Mucosa of descending colon (tissue), 3 donors: ENCODE data around the gene CDX1. TPM values are rescaled to one million over a fixed set of nuclear protein-coding genes. Genes with fewer than 3 reads are reported as not detected.

ENCODE experiments used
- ATAC-seq: fragments of 200-7000 bp; cut with Tn5 transposase; one replicate; pipeline ENCODE4 v1.9.1; 2020; ENCODE audit warnings: mild to moderate bottlenecking, moderate library complexity
- DNase-seq, 3 donors: peaks; one replicate each; pipeline ENCODE4 v3.0.0-alpha.2; 2020
- H3K36me3 ChIP-seq: fragments of 200-600 bp; one replicate; pipeline ENCODE4 v1.8.0; 2021; ENCODE audit warnings: low read depth, mild to moderate bottlenecking
- H3K4me1 ChIP-seq: fragments of 200-600 bp; one replicate; pipeline ENCODE4 v1.8.0; 2021; ENCODE audit warnings: low read depth, mild to moderate bottlenecking
- H3K4me3 ChIP-seq: fragments of 200-600 bp; one replicate; pipeline ENCODE4 v1.8.0; 2021; ENCODE audit warnings: mild to moderate bottlenecking
- H3K9me3 ChIP-seq: fragments of 200-600 bp; one replicate; pipeline ENCODE4 v1.8.0; 2021; ENCODE audit warnings: mild to moderate bottlenecking
- CTCF ChIP-seq: fragments of 200-600 bp; IDR thresholded peaks from one replicate; pipeline ENCODE4 v1.8.0; 2022; ENCODE audit warnings: antibody characterized with exemption, mild to moderate bottlenecking
- intact Hi-C, 2 donors: fragments of 100-400 bp; cut with DNase I in 1 of 2; cut with micrococcal nuclease in 1 of 2; formaldehyde crosslinking; loops; one replicate each; pipeline versions ENCODE4 v1.11.0 to v1.11.1; 2022; cut with DNase I, micrococcal nuclease
- total RNA-seq, 3 donors: library from RNA; stranded (reverse); fragmentation: NEBNext Ultra II Directional in 2 of 3; extraction: Animal tissue kit (Norgen Biotek cat#: 25700) in 2 of 3; gene quantifications; one replicate each; pipeline versions ENCODE4 v1.2.1 to v1.2.4, GENCODE V29; 2021 to 2023
- donor health status: DM: no; HTN: no; CAD: no; lungs with moderate emphysema.
- donor health status: DM: no; HTN: no; CAD: no.
- donor health status: DM: no; HTN: yes; CAD: no.

The CDX1 gene
- total RNA-seq, 3 donors from 2014 or later, result 140 to 306 (median 302) TPM

DNA sequence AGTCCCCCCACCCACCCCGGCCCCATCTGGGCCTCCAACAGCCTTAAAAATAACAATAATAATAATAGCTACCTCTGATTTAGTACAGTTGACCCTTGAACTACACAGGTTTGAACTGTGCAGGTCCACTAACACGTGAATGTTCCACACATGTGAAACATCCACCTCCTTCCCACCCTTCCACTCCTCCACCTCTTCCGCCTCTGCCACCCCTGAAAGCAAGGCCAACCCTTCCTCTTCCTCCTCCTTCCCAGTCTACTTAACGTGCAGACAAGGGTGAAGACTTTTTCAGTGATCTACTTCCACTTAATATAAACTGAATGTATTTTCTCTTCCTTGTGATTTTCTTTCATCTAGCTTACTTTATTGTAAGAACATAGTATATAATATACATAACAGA, 21.7 kb upstream of the CDX1 start:
- Histone ChIP-seq H3K9me3 (no peaks in the 10 kb centered on the region), H3K4me3 (no peak overlapping the region), H3K4me1 (peaks cover 3% of the 10 kb centered on the region), H3K36me3 (no peaks in the 10 kb centered on the region)
- ATAC-seq, result no peak
- no peak for TF ChIP-seq CTCF
- DNase-seq, result no peak
- intact Hi-C loops, result no loop called here

GRCh38 chr5:150146235-150146634, 20.3 kb upstream of the CDX1 start:
- no peaks in the 10 kb centered on the region for H3K36me3 ChIP-seq
- H3K4me3 ChIP-seq, result no peak overlapping the region
- intact Hi-C loops, result no loop called here
- DNase-seq (no peak), ATAC-seq (no peak)
- no peak for TF ChIP-seq CTCF
- no peaks in the 10 kb centered on the region for H3K9me3 ChIP-seq
- peaks cover 3% of the 10 kb centered on the region for H3K4me1 ChIP-seq

GRCh38 chr5:150146862-150147601, 19.5 kb upstream of the CDX1 start:
- Histone ChIP-seq H3K4me3 (no peak overlapping the region), H3K9me3 (no peaks in the 10 kb centered on the region), H3K36me3 (no peaks in the 10 kb centered on the region), H3K4me1 (peaks cover 3% of the 10 kb centered on the region)
- intact Hi-C loops, result no loop called here
- DNase-seq (no peak), ATAC-seq (no peak)
- TF ChIP-seq CTCF, result no peak

DNA sequence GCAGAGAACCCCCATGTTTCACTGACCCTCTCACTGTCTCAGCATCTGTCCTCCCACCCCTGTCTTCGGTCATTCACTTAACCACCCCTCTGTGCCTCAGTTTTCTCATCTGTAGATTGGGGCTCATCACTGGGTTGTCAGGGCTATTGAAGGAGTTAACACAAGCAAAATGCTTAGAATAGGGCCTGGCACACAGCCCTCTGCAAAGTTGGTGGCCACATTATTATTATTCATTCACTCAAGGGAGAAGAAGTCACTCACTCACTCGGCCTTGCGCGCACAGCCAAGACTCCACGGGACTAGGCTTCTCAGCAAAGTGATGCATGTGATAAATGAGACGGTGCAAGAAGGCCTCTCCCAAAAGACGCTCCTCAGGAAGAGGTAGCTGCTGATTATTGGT, 18.9 kb upstream of the CDX1 start:
- no peak overlapping the region for H3K4me3 ChIP-seq
- no peak for ATAC-seq
- H3K4me1 ChIP-seq, result peaks cover 3% of the 10 kb centered on the region
- intact Hi-C loops, result no loop called here
- no peak for DNase-seq
- H3K36me3 ChIP-seq, result no peaks in the 10 kb centered on the region
- no peaks in the 10 kb centered on the region for H3K9me3 ChIP-seq
- no peak for TF ChIP-seq CTCF

DNA sequence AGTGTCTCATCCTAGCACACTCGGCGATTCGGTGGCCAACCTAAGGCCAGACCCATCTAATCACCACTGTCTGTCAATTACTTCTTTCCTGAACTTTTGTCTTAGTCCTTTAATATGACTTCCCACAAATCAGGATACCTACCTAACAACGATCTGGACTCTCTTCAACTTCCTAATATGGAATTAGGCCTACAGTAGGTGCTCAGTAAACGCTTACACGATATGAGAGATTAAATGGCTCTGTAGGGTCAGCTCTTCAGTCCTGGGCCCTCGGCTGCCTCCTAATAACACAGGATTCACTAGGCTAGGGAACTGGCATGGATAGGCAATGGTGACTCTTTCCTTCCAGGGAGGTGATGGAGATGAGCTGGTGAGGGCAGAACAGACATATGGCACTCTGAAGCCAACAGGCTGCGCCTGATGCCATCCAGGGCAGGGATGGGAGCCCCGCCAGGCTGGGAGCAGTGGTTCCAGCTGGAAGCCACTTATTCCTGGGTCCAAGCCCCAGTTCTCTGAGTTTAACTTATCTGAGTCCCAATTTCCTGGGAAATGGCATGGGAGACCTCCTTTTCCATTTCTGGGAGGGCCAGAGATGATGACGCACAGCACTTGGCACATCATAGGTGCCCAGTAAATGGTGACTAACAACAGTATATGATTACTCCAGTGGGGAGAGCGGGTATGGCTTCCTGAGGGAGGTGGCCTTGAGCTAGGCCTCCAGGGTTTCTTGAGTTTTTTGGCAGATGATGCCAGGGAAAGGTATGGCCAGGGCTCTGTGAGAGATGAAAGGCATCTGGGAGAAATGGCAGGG, 18.3 kb upstream of the CDX1 start:
- H3K4me1 ChIP-seq, result peaks cover 3% of the 10 kb centered on the region
- ATAC-seq, result no peak
- H3K36me3 ChIP-seq, result no peaks in the 10 kb centered on the region
- intact Hi-C loops, result no loop called here
- H3K9me3 ChIP-seq, result no peaks in the 10 kb centered on the region
- TF ChIP-seq CTCF, result no peak
- H3K4me3 ChIP-seq, result no peak overlapping the region
- no peak for DNase-seq
